Right lobe of liver (tissue), 4 donors: Measurements from ENCODE around the gene ATP8B3.

Experiments
- POLR2A ChIP-seq: fragments of 450-650 bp; IDR thresholded peaks from one replicate; pipeline ENCODE4 v1.6.1; 2017; ENCODE audit warnings: antibody characterized with exemption, mild to moderate bottlenecking
- TF ChIP-seq, protein P1 (sequence below), 4 donors: fragments of 200-600 bp in 3 of 4; fragments of 450-650 bp in 1 of 4; IDR thresholded peaks; one replicate each; pipeline versions ENCODE4 v1.5.1 to v1.8.0; 2016 to 2022; ENCODE audit warnings: antibody characterized with exemption in 4 of 4, mild to moderate bottlenecking in 2 of 4
- donor health status: DM: no; HTN: no; CAD: no.
- donor health status: DM: no; HTN: no; CAD: no.
- donor health status: DM: no; HTN: yes; CAD: no.

DNA sequence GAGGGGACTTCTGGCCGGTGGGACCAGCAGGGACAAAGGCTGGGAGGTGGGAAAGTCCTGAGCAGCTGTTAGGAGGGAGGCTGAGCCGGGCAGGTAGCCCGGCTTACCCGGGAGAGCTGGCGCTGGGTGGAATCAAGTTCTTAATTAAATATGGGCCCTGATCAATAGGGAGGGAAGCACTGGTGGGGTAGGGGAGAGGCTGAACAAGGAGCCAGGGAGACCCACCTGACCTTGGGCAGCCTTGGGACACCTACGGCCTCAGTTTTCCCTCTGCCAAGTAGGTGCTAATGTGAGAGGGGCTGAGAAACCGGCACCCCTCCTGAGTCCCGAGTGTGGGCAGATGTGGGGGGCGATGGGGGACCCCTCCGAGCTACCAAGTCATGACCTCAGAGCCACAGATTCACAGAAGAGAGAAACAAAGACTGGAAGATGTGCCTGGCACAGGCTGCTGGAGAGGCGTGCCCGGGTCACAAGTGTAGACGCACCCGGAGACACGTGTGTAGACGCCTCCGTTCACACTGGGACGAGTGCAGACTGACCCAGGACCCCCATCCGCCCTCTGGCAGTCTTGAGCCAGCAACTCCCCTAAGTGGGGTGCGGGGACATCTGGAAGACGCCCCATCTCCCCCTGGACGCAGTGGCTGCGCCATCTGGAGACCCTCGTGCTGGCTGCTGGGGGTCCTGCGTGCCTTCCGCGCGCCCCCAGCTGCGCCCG lies 50.4 kb downstream of the ATP8B3 start:
- TF ChIP-seq, protein P1, sequence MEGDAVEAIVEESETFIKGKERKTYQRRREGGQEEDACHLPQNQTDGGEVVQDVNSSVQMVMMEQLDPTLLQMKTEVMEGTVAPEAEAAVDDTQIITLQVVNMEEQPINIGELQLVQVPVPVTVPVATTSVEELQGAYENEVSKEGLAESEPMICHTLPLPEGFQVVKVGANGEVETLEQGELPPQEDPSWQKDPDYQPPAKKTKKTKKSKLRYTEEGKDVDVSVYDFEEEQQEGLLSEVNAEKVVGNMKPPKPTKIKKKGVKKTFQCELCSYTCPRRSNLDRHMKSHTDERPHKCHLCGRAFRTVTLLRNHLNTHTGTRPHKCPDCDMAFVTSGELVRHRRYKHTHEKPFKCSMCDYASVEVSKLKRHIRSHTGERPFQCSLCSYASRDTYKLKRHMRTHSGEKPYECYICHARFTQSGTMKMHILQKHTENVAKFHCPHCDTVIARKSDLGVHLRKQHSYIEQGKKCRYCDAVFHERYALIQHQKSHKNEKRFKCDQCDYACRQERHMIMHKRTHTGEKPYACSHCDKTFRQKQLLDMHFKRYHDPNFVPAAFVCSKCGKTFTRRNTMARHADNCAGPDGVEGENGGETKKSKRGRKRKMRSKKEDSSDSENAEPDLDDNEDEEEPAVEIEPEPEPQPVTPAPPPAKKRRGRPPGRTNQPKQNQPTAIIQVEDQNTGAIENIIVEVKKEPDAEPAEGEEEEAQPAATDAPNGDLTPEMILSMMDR (IDR thresholded peaks at IDR 0.05): no peak
- TF ChIP-seq POLR2A: no peak
